ENCODE measurements around the gene RAB43. TPM values are rescaled to one million over a fixed set of nuclear protein-coding genes. Genes with fewer than 3 reads are reported as not detected.
A peak's percentile ranks its signal among the peaks of the same experiment; 100 is the strongest.

RAB43 gene
- total and polyA plus RNA-seq, 7 experiments from 2014 or later: 27.2 to 122 (median 59.4) TPM

GRCh38 chr3:129060276-129061022 is 61.2 kb downstream of the RAB43 start, which contains the start of gene GP9:
TSS of gene GP9 (plus strand) at chr3:129060779. CDS start at chr3:129061740, 961 bp downstream.
- H3K27ac Mint-ChIP-seq: no peak within 1 kb of the TSS
- peaks cover 0 to 13% (median 5%) of the 10 kb centered on the region in 7 donors for H3K4me1 Mint-ChIP-seq
- DNase-seq (no peak), ATAC-seq (no peak)
- no peaks in the 10 kb centered on the region for H3K36me3 ChIP-seq (ENCODE audit: control insufficient read depth in 2 of 3, insufficient read depth in 3 of 3, low read length in 3 of 3)
- peaks cover 0 to 5% (median 0%) of the 10 kb centered on the region in 5 donors for H3K27me3 Mint-ChIP-seq
- no peaks in the 10 kb centered on the region for H3K4me1 ChIP-seq (ENCODE audit: control insufficient read depth in 2 of 2, insufficient read depth in 2 of 2, low read length in 2 of 2)
- peaks cover 0 to 4% (median 0%) of the 10 kb centered on the region in 5 donors for H3K36me3 Mint-ChIP-seq
- ChIA-PET CTCF (interaction anchor here (1.3 kb wide), 1 partner anchor 8 kb away, joined by 3 read pairs; no protein-coding TSS in a partner anchor), POLR2A (interaction anchor here (1.0 kb wide), 2 partner anchors 8 to 58 kb away, joined by 3 read pairs; no protein-coding TSS in a partner anchor)
- no peak within 1 kb of the TSS for H3K4me3 Mint-ChIP-seq
- no peak within 1 kb of the TSS for H3K27ac ChIP-seq (ENCODE audit: low read depth, low read length)
- H3K9me3 Mint-ChIP-seq: no peaks in the 10 kb centered on the region
- no peak within 1 kb of the TSS for H3K4me3 ChIP-seq (ENCODE audit: low read length)
- H3K9me3 ChIP-seq (ENCODE audit: control insufficient read depth in 2 of 3, low read length in 3 of 3): no peaks in the 10 kb centered on the region
- intact Hi-C loops (cut with micrococcal nuclease): no loop called here
- H3K27me3 ChIP-seq (ENCODE audit: control insufficient read depth in 2 of 2, insufficient read depth in 2 of 2, low read length in 2 of 2): no peaks in the 10 kb centered on the region

GRCh38 chr3:129059311-129059958 is 62.2 kb downstream of the RAB43 start:
- CTCF ChIA-PET: interaction anchor here (1.3 kb wide), 1 partner anchor 9 kb away, joined by 3 read pairs; no protein-coding TSS in a partner anchor
- Histone ChIP-seq H3K27me3 (ENCODE audit: control insufficient read depth in 2 of 2, insufficient read depth in 2 of 2, low read length in 2 of 2) (no peaks in the 10 kb centered on the region), H3K36me3 (ENCODE audit: control insufficient read depth in 2 of 3, insufficient read depth in 3 of 3, low read length in 3 of 3) (no peaks in the 10 kb centered on the region), H3K4me3 (ENCODE audit: low read length) (no peak overlapping the region), H3K27ac (ENCODE audit: low read depth, low read length) (no peak overlapping the region), H3K9me3 (ENCODE audit: control insufficient read depth in 2 of 3, low read length in 3 of 3) (no peaks in the 10 kb centered on the region), H3K4me1 (ENCODE audit: control insufficient read depth in 2 of 2, insufficient read depth in 2 of 2, low read length in 2 of 2) (no peaks in the 10 kb centered on the region)
- H3K9me3 Mint-ChIP-seq: no peaks in the 10 kb centered on the region
- POLR2A ChIA-PET: interaction anchor here (1.0 kb wide), 1 partner anchor 9 kb away, joined by 3 read pairs; no protein-coding TSS in a partner anchor
- intact Hi-C loops (cut with micrococcal nuclease): no loop called here
- DNase-seq (no peak), ATAC-seq (no peak)
- no peak overlapping the region for H3K4me3 Mint-ChIP-seq
- H3K4me1 Mint-ChIP-seq: peaks cover 0 to 13% (median 5%) of the 10 kb centered on the region in 7 donors
- H3K27me3 Mint-ChIP-seq: peaks cover 0 to 5% (median 0%) of the 10 kb centered on the region in 5 donors
- H3K27ac Mint-ChIP-seq: no peak overlapping the region
- H3K36me3 Mint-ChIP-seq: peaks cover 0 to 4% (median 0%) of the 10 kb centered on the region in 5 donors

GRCh38 chr3:129058441-129059200 is 63.0 kb downstream of the RAB43 start:
- peaks cover 0 to 4% (median 0%) of the 10 kb centered on the region in 5 donors for H3K36me3 Mint-ChIP-seq
- peak overlapping the region in 1 of 9 donors; percentile 57 for H3K27ac Mint-ChIP-seq
- ChIA-PET CTCF (no interaction called here), POLR2A (no interaction called here)
- Histone ChIP-seq H3K36me3 (ENCODE audit: control insufficient read depth in 2 of 3, insufficient read depth in 3 of 3, low read length in 3 of 3) (no peaks in the 10 kb centered on the region), H3K4me3 (ENCODE audit: low read length) (no peak overlapping the region), H3K9me3 (ENCODE audit: control insufficient read depth in 2 of 3, low read length in 3 of 3) (no peaks in the 10 kb centered on the region), H3K4me1 (ENCODE audit: control insufficient read depth in 2 of 2, insufficient read depth in 2 of 2, low read length in 2 of 2) (no peaks in the 10 kb centered on the region), H3K27ac (ENCODE audit: low read depth, low read length) (no peak overlapping the region), H3K27me3 (ENCODE audit: control insufficient read depth in 2 of 2, insufficient read depth in 2 of 2, low read length in 2 of 2) (no peaks in the 10 kb centered on the region)
- peaks cover 0 to 5% (median 0%) of the 10 kb centered on the region in 5 donors for H3K27me3 Mint-ChIP-seq
- H3K4me1 Mint-ChIP-seq: peaks cover 1 to 15% (median 9%) of the 10 kb centered on the region in 7 donors
- no peaks in the 10 kb centered on the region for H3K9me3 Mint-ChIP-seq
- intact Hi-C loops (cut with micrococcal nuclease): no loop called here
- no peak overlapping the region for H3K4me3 Mint-ChIP-seq
- peak in 4 of 9 donors; percentile 24 to 45 (median 27) for DNase-seq
- peak; percentile 65 for ATAC-seq

- no peak overlapping the region for H3K4me3 ChIP-seq (ENCODE audit: low read length)
- H3K9me3 ChIP-seq (ENCODE audit: control insufficient read depth in 2 of 3, low read length in 3 of 3): no peaks in the 10 kb centered on the region
- H3K36me3 Mint-ChIP-seq: peaks cover 0 to 4% (median 0%) of the 10 kb centered on the region in 5 donors
- no peaks in the 10 kb centered on the region for H3K4me1 ChIP-seq (ENCODE audit: control insufficient read depth in 2 of 2, insufficient read depth in 2 of 2, low read length in 2 of 2)
- H3K9me3 Mint-ChIP-seq: no peaks in the 10 kb centered on the region
- intact Hi-C loops (cut with micrococcal nuclease): no loop called here
- H3K36me3 ChIP-seq (ENCODE audit: control insufficient read depth in 2 of 3, insufficient read depth in 3 of 3, low read length in 3 of 3): no peaks in the 10 kb centered on the region
- ChIA-PET CTCF (interaction anchor here (1.0 kb wide), 1 partner anchor 192 kb away, joined by 3 read pairs; the partner anchor contains the start of gene COPG1), POLR2A (interaction anchor here (0.6 kb wide), 1 partner anchor 10 kb away, joined by 3 read pairs; no protein-coding TSS in a partner anchor)
- no peak overlapping the region for H3K4me3 Mint-ChIP-seq
- peak overlapping the region in 1 of 9 donors; percentile 10 for H3K27ac Mint-ChIP-seq
- no peak for ATAC-seq
- H3K27me3 ChIP-seq (ENCODE audit: control insufficient read depth in 2 of 2, insufficient read depth in 2 of 2, low read length in 2 of 2): no peaks in the 10 kb centered on the region
- H3K27ac ChIP-seq (ENCODE audit: low read depth, low read length): no peak overlapping the region
- H3K27me3 Mint-ChIP-seq: peaks cover 0 to 5% (median 0%) of the 10 kb centered on the region in 5 donors
- DNase-seq: no peak
- H3K4me1 Mint-ChIP-seq: peaks cover 3 to 21% (median 9%) of the 10 kb centered on the region in 7 donors
Observed at GRCh38 chr3:129057249-129057648, 64.4 kb downstream of the RAB43 start.

- Mint-ChIP-seq H3K9me3 (no peaks in the 10 kb centered on the region), H3K27ac (peak overlapping the region in 1 of 9 donors; percentile 10), H3K4me3 (no peak overlapping the region), H3K27me3 (peaks cover 0 to 5% (median 0%) of the 10 kb centered on the region in 5 donors), H3K4me1 (peaks cover 3 to 21% (median 9%) of the 10 kb centered on the region in 7 donors), H3K36me3 (peaks cover 0 to 4% (median 0%) of the 10 kb centered on the region in 5 donors)
- intact Hi-C loops (cut with micrococcal nuclease): no loop called here
- CTCF ChIA-PET: interaction anchor here (0.7 to 1.0 kb wide), 2 partner anchors 193 to 455 kb away, joined by 3 read pairs; partner anchors contain the start of gene COPG1
- no peak overlapping the region for H3K4me3 ChIP-seq (ENCODE audit: low read length)
- DNase-seq (no peak), ATAC-seq (no peak)
- H3K27me3 ChIP-seq (ENCODE audit: control insufficient read depth in 2 of 2, insufficient read depth in 2 of 2, low read length in 2 of 2): no peaks in the 10 kb centered on the region
- no peaks in the 10 kb centered on the region for H3K9me3 ChIP-seq (ENCODE audit: control insufficient read depth in 2 of 3, low read length in 3 of 3)
- H3K4me1 ChIP-seq (ENCODE audit: control insufficient read depth in 2 of 2, insufficient read depth in 2 of 2, low read length in 2 of 2): no peaks in the 10 kb centered on the region
- H3K36me3 ChIP-seq (ENCODE audit: control insufficient read depth in 2 of 3, insufficient read depth in 3 of 3, low read length in 3 of 3): no peaks in the 10 kb centered on the region
- H3K27ac ChIP-seq (ENCODE audit: low read depth, low read length): no peak overlapping the region
- POLR2A ChIA-PET: no interaction called here
Observed at GRCh38 chr3:129056451-129057173, 65.0 kb downstream of the RAB43 start.

Data from naive thymus-derived CD4-positive, alpha-beta T cell (primary cell).